H9 (cell line): ENCODE measurements around the gene TOMM7. TPM values are rescaled to one million over a fixed set of nuclear protein-coding genes. Genes with fewer than 3 reads are reported as not detected.

Experiments used
- DNase-seq: peaks from one replicate; pipeline ENCODE4 v3.0.0-alpha.2; 2017
- H2AFZ ChIP-seq: one replicate; pipeline ENCODE4 v1.6.1; 2013; ENCODE audit warnings: mild to moderate bottlenecking, low read length, control low read depth, moderate library complexity
- H2AK5ac ChIP-seq: 2 replicates; pipeline ENCODE4 v1.6.1; 2013; ENCODE audit warnings: low read length, control low read depth, mixed read lengths; ENCODE audit not compliant: insufficient read length
- H2BK120ac ChIP-seq: one replicate; pipeline ENCODE4 v1.6.1; 2013; ENCODE audit warnings: low read depth, mild to moderate bottlenecking, low read length, control low read depth, inconsistent platforms; ENCODE audit not compliant: poor library complexity, severe bottlenecking
- H2BK12ac ChIP-seq: 2 replicates; pipeline ENCODE4 v1.6.1; 2013; ENCODE audit warnings: low read length, control low read depth, mixed read lengths, low read depth; ENCODE audit not compliant: insufficient read length
- H2BK15ac ChIP-seq: 2 replicates; pipeline ENCODE4 v1.6.1; 2013; ENCODE audit warnings: low read depth, low read length, control low read depth
- H2BK20ac ChIP-seq: one replicate; pipeline ENCODE4 v1.6.1; 2013; ENCODE audit warnings: low read depth, mild to moderate bottlenecking, low read length, control low read depth, inconsistent platforms; ENCODE audit not compliant: poor library complexity, severe bottlenecking
- H2BK5ac ChIP-seq: 2 replicates; pipeline ENCODE4 v1.6.1; 2013; ENCODE audit warnings: low read length, control low read depth, mixed read lengths; ENCODE audit not compliant: insufficient read length
- H3K14ac ChIP-seq: 2 replicates; pipeline ENCODE4 v1.6.1; 2013; ENCODE audit warnings: low read length, control low read depth; ENCODE audit not compliant: insufficient read depth
- H3K18ac ChIP-seq: 2 replicates; pipeline ENCODE4 v1.6.1; 2013; ENCODE audit warnings: low read depth, mild to moderate bottlenecking, mixed read lengths, low read length, control low read depth; ENCODE audit not compliant: insufficient read length
- H3K23ac ChIP-seq: 2 replicates; pipeline ENCODE4 v1.6.1; 2013; ENCODE audit warnings: low read length, control low read depth, mixed read lengths, low read depth; ENCODE audit not compliant: insufficient read length
- H3K23me2 ChIP-seq: 2 replicates; pipeline ENCODE4 v1.6.1; 2013; ENCODE audit warnings: low read depth, mild to moderate bottlenecking, mixed read lengths, low read length, control low read depth; ENCODE audit not compliant: insufficient read length, poor library complexity, severe bottlenecking
- H3K27ac ChIP-seq: 2 replicates; pipeline ENCODE4 v1.5.1; 2013; ENCODE audit warnings: low read length, control low read depth, mixed read lengths, low read depth; ENCODE audit not compliant: insufficient read length
- H3K27me3 ChIP-seq: 2 replicates; pipeline ENCODE4 v1.6.1; 2013; ENCODE audit warnings: low read length, control low read depth, inconsistent platforms; ENCODE audit not compliant: insufficient read depth
- H3K4ac ChIP-seq: 2 replicates; pipeline ENCODE4 v1.6.1; 2013; ENCODE audit warnings: low read depth, mild to moderate bottlenecking, control low read depth, inconsistent platforms, low read length, moderate library complexity
- H3K4me1 ChIP-seq: 2 replicates; pipeline ENCODE4 v1.6.1; 2013; ENCODE audit warnings: low read length, control low read depth, inconsistent platforms; ENCODE audit not compliant: insufficient read depth
- H3K4me2 ChIP-seq: 2 replicates; pipeline ENCODE4 v1.6.1; 2013; ENCODE audit warnings: low read length, control low read depth, mixed read lengths; ENCODE audit not compliant: insufficient read length, insufficient read depth
- H3K56ac ChIP-seq: 2 replicates; pipeline ENCODE4 v1.6.1; 2013; ENCODE audit warnings: low read depth, mild to moderate bottlenecking, mixed read lengths, low read length, control low read depth; ENCODE audit not compliant: insufficient read length
- H3K79me1 ChIP-seq: 2 replicates; pipeline ENCODE4 v1.6.1; 2013; ENCODE audit warnings: low read depth, mild to moderate bottlenecking, moderate library complexity, low read length, control low read depth, inconsistent platforms; ENCODE audit not compliant: insufficient read depth, poor library complexity, severe bottlenecking
- H3K79me2 ChIP-seq: 2 replicates; pipeline ENCODE4 v1.6.1; 2013; ENCODE audit warnings: low read length, control low read depth, inconsistent platforms; ENCODE audit not compliant: insufficient read depth
- H3K9ac ChIP-seq: 2 replicates; pipeline ENCODE4 v1.6.1; 2013; ENCODE audit warnings: low read length, control low read depth, mixed read lengths; ENCODE audit not compliant: insufficient read length; ENCODE audit errors: extremely low read depth
- H3K9me3 ChIP-seq: one replicate; pipeline ENCODE4 v1.6.1; 2013; ENCODE audit warnings: low read depth, low read length, inconsistent platforms; ENCODE audit not compliant: control insufficient read depth
- H3T11ph ChIP-seq: one replicate; pipeline ENCODE4 v1.6.1; 2013; ENCODE audit warnings: mild to moderate bottlenecking, low read length, control low read depth, inconsistent platforms
- H4K20me1 ChIP-seq: one replicate; pipeline ENCODE4 v1.6.1; 2013; ENCODE audit not compliant: control insufficient read depth, insufficient read length, insufficient read depth
- H4K5ac ChIP-seq: 2 replicates; pipeline ENCODE4 v1.6.1; 2013; ENCODE audit warnings: low read depth, mild to moderate bottlenecking, mixed read lengths, low read length, control low read depth; ENCODE audit not compliant: insufficient read length
- H4K8ac ChIP-seq: replicated peaks from 2 replicates; pipeline ENCODE4 v1.6.1; 2013; ENCODE audit warnings: low read length, control low read depth, mixed read lengths, low read depth; ENCODE audit not compliant: insufficient read length
- H4K91ac ChIP-seq: 2 replicates; pipeline ENCODE4 v1.6.1; 2013; ENCODE audit warnings: low read depth, mild to moderate bottlenecking, moderate library complexity, mixed read lengths, low read length, control low read depth; ENCODE audit not compliant: insufficient read length
- H3K27ac Mint-ChIP-seq, 3 experiments: 2 replicates in 2 of 3; 3 replicates in 1 of 3; pipeline ENCODE4 v1.8.0; 2020 to 2021; ENCODE audit warnings: mixed read lengths in 3 of 3, mild to moderate bottlenecking in 1 of 3, moderate library complexity in 1 of 3
- H3K27me3 Mint-ChIP-seq: 2 replicates; pipeline ENCODE4 v1.8.0; 2021; ENCODE audit warnings: low read depth, mild to moderate bottlenecking, moderate library complexity, mixed read lengths
- H3K36me3 Mint-ChIP-seq, 3 experiments: 2 replicates in 2 of 3; 3 replicates in 1 of 3; pipeline ENCODE4 v1.8.0; 2020 to 2021; ENCODE audit warnings: low read depth in 3 of 3, mixed read lengths in 3 of 3; ENCODE audit not compliant: insufficient read depth in 1 of 3
- H3K4me1 Mint-ChIP-seq, 2 experiments: 2 replicates each; pipeline ENCODE4 v1.8.0; 2020; ENCODE audit warnings: mixed read lengths in 2 of 2
- H3K4me3 Mint-ChIP-seq, 2 experiments: 2 replicates in 1 of 2; 3 replicates in 1 of 2; pipeline ENCODE4 v1.8.0; 2020 to 2021; ENCODE audit warnings: mild to moderate bottlenecking in 2 of 2, mixed read lengths in 2 of 2, moderate library complexity in 1 of 2
- H3K9me3 Mint-ChIP-seq, 2 experiments: 2 replicates in 1 of 2; 3 replicates in 1 of 2; pipeline ENCODE4 v1.8.0; 2020; ENCODE audit warnings: mild to moderate bottlenecking in 2 of 2, mixed read lengths in 2 of 2, moderate library complexity in 1 of 2
- WGBS: extraction: QIAGEN DNeasy Blood & Tissue Kit; methylation state at CpG from one replicate; pipeline ENCODE4 v1.1.7; 2013; ENCODE audit warnings: missing lambda C conversion rate, low lambda C conversion rate, mixed read lengths; ENCODE audit not compliant: insufficient read length; ENCODE audit errors: extremely low coverage; 5-methylcytosine and 5-hydroxymethylcytosine counted together
- total RNA-seq: library from RNA; stranded (reverse); gene quantifications from 2 replicates; pipeline ENCODE4 v1.2.1, GENCODE V29; 2021
- TF ChIP-seq, protein P1 (sequence below): fragments of 200-600 bp; sonication (generic); conservative IDR thresholded peaks from 3 replicates; pipeline ENCODE4 v1.8.0; 2021; ENCODE audit warnings: antibody characterized with exemption, mild to moderate bottlenecking

TOMM7 gene
- total RNA-seq, 1 experiment from 2014 or later, result 368 TPM

DNA sequence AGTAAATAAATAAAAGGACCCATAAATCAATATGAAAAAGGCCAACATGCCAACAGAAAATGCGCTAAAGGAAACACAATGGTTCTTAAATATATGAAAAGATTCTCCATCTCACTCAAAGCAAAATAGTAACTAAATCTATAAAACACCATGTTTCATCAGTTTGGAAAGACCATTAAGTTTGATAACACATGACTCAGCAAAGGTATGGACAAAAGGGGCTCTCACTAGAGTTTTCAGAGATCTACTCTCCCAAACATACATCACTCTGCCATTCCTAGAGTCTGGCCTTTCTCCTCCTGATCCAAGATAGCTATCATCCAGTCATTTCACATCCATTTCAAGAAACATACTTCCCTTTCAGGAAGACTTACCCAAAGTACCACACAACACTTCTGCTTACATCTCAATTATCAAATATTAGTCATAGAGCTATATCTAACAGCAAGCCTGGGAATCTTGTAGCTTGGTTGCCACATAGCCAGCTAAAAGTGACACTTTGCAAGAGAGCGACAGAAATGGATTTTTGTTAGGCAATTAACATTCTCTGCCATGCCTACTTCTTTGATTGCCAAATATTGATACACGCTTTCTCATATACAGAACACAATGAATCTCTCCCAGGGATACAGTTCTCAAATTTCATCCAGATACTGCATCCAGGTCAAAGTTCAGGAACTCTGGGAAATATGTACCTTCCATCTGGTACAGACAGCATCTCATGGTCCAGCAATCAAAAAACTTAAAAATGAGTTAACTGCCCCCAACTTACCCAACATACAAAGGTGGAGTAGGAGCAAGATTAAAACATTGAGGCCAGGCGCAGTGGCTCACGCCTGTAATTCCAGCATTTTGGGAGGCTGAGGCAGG is 28.8 kb downstream of the TOMM7 start:
- TF ChIP-seq, protein P1, sequence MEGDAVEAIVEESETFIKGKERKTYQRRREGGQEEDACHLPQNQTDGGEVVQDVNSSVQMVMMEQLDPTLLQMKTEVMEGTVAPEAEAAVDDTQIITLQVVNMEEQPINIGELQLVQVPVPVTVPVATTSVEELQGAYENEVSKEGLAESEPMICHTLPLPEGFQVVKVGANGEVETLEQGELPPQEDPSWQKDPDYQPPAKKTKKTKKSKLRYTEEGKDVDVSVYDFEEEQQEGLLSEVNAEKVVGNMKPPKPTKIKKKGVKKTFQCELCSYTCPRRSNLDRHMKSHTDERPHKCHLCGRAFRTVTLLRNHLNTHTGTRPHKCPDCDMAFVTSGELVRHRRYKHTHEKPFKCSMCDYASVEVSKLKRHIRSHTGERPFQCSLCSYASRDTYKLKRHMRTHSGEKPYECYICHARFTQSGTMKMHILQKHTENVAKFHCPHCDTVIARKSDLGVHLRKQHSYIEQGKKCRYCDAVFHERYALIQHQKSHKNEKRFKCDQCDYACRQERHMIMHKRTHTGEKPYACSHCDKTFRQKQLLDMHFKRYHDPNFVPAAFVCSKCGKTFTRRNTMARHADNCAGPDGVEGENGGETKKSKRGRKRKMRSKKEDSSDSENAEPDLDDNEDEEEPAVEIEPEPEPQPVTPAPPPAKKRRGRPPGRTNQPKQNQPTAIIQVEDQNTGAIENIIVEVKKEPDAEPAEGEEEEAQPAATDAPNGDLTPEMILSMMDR, result no peak
- H2AK5ac ChIP-seq, result no peak overlapping the region
- H3T11ph ChIP-seq, result no peak overlapping the region
- Mint-ChIP-seq H3K4me3 (no peak overlapping the region), H3K36me3 (peaks cover 18 to 26% (median 25%) of the 10 kb centered on the region in 3 experiments), H3K27ac (no peak overlapping the region; a peak in 1 of 7 replicates), H3K4me1 (peaks cover 0 to 3% of the 10 kb centered on the region in 2 experiments; a peak in 1 of 4 replicates), H3K27me3 (no peaks in the 10 kb centered on the region), H3K9me3 (peaks cover 13 to 40% of the 10 kb centered on the region in 2 experiments)
- no peaks in the 10 kb centered on the region for H3K9me3 ChIP-seq
- no peaks in the 10 kb centered on the region for H4K20me1 ChIP-seq
- H3K18ac ChIP-seq, result no peak overlapping the region
- no peak overlapping the region for H3K9ac ChIP-seq
- H3K27me3 ChIP-seq, result no peaks in the 10 kb centered on the region
- no peak overlapping the region for H2AFZ ChIP-seq
- H3K79me1 ChIP-seq, result no peaks in the 10 kb centered on the region
- H2BK120ac ChIP-seq, result no peak overlapping the region
- H3K4ac ChIP-seq, result no peak overlapping the region
- no peak overlapping the region for H3K4me2 ChIP-seq
- WGBS, result no CpG with 5 or more reads among the region's 5 CpGs
- H2BK15ac ChIP-seq, result no peak overlapping the region
- H2BK12ac ChIP-seq, result no peak overlapping the region
- no peaks in the 10 kb centered on the region for H3K79me2 ChIP-seq
- no peak overlapping the region for H3K23ac ChIP-seq
- no peak overlapping the region for H2BK20ac ChIP-seq
- H3K14ac ChIP-seq, result no peak overlapping the region
- no peak overlapping the region for H2BK5ac ChIP-seq
- no peak for DNase-seq
- H3K4me1 ChIP-seq, result no peaks in the 10 kb centered on the region
- H3K27ac ChIP-seq, result no peak overlapping the region
- no peaks in the 10 kb centered on the region for H3K23me2 ChIP-seq
- H4K8ac ChIP-seq, result no peak overlapping the region
- H4K91ac ChIP-seq, result no peak overlapping the region
- no peak overlapping the region for H4K5ac ChIP-seq
- H3K56ac ChIP-seq, result no peak overlapping the region
